ENCODE measurements around the gene GSDME. TPM values are rescaled to one million over a fixed set of nuclear protein-coding genes. Genes with fewer than 3 reads are reported as not detected.
A peak's percentile ranks its signal among the peaks of the same experiment; 100 is the strongest.

Gene GSDME
- total RNA-seq, 1 experiment from 2014 or later: 46.1 TPM

DNA sequence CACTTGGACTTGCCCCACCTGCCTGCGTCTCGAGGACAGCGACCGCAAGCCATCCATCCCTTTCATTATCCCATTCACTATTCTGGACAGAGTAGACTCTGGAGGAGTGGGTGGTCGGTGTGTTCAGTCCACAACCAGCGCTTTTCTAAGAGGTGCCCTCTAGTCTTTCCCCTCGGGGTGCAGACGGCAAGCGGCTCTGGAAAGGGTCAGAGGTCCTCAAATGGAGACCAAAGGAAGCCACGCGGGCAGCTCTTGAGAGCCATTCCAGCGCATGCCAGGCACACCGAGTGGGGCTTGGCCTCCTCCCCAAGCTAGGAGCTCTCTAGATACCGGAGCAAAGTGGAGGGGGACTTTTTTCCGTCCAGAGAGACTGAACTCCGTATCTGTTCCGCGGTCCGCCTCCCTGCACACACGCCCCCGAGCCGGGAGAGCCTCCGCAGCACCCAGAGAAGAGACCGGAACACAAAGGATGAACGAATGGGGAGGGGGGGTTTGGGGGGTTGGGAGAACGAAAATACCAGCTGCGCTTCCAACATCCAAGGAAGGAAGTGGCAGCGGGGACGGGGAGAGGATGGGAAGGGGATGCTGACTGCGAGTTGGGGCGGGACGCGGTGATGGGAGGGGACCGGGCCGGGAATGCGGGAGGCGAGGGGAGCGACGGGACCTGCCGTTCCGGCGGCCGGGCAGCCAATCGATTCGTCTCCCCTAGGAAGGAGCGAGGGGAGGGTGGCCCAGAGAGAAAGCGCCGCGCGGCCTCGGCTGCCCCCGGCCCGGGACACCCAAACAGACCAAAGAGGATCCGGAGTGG, 515 bp downstream of the GSDME start:
- no peaks in the 10 kb centered on the region for H3K27me3 Mint-ChIP-seq (ENCODE audit: insufficient read depth, unreplicated experiment)
- peak; percentile 71 for DNase-seq (ENCODE audit: unreplicated experiment)
- TSS peak; percentile 48 for BruUV-seq (replicated peaks)
- H3K36me3 Mint-ChIP-seq (ENCODE audit: insufficient read depth, unreplicated experiment): no peaks in the 10 kb centered on the region
- ChIA-PET CTCF (interaction anchor here (0.7 to 2.2 kb wide), 10 partner anchors 12 to 943 kb away, joined by 3 to 7 read pairs (median 3); no protein-coding TSS in a partner anchor), POLR2A (interaction anchor here (0.7 to 4.7 kb wide), 12 partner anchors 8 to 179 kb away, joined by 3 to 60 read pairs (median 5); no protein-coding TSS in a partner anchor)
- H3K4me1 Mint-ChIP-seq (ENCODE audit: insufficient read depth, unreplicated experiment): peaks cover 23% of the 10 kb centered on the region
- intact Hi-C loops (cut with micrococcal nuclease): no loop called here
- TF ChIP-seq, protein P1, sequence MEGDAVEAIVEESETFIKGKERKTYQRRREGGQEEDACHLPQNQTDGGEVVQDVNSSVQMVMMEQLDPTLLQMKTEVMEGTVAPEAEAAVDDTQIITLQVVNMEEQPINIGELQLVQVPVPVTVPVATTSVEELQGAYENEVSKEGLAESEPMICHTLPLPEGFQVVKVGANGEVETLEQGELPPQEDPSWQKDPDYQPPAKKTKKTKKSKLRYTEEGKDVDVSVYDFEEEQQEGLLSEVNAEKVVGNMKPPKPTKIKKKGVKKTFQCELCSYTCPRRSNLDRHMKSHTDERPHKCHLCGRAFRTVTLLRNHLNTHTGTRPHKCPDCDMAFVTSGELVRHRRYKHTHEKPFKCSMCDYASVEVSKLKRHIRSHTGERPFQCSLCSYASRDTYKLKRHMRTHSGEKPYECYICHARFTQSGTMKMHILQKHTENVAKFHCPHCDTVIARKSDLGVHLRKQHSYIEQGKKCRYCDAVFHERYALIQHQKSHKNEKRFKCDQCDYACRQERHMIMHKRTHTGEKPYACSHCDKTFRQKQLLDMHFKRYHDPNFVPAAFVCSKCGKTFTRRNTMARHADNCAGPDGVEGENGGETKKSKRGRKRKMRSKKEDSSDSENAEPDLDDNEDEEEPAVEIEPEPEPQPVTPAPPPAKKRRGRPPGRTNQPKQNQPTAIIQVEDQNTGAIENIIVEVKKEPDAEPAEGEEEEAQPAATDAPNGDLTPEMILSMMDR (IDR thresholded peaks at IDR 0.05; ENCODE audit: unreplicated experiment): no peak
- H3K27ac Mint-ChIP-seq (ENCODE audit: low read depth, unreplicated experiment): peak overlapping the region; percentile 92
- H3K9me3 Mint-ChIP-seq (ENCODE audit: unreplicated experiment): no peaks in the 10 kb centered on the region
- H3K4me3 Mint-ChIP-seq (ENCODE audit: unreplicated experiment): peak overlapping the region; percentile 90

DNA sequence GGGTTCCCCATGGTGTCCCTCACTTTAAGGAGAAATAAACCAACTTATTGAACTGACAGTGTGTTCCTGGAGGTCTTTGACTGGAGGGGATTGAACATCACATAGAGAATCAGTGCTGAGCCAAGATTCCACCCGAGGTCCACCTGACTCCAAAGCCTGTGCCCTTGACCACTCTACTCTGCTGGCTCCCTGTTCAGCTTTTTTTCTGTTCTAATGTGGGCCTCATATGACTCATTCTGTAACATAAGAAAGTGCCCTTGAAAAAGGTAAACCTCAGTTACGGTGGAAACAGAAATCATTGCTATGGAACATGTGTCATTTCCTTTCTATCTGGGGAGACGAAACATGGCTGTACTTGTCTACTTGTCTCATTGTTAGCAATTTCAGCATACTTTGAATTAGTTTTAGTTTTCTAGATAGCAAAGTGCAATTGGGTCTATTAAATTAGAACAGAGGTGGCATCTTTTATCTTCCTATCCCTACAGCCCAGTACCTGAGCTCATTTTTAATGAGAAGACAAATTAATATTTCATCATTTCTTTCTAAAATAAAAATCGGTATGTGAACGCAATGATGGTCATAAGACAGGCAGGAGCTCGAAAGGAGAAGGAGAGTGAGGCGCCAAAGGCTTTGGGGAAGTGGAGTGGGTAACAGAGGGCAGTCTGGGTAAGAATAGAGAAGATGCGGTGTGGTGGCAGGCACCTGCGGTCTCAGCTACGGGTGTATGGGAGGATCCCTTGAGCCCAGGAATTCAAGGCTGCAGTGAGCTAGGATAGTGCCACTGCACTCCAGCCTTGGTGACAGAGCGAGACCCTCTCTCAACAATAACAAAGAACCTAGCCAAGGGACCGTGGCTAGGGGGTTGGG, 1.5 kb downstream of the GSDME start:
- intact Hi-C loops (cut with micrococcal nuclease): no loop called here

DNA sequence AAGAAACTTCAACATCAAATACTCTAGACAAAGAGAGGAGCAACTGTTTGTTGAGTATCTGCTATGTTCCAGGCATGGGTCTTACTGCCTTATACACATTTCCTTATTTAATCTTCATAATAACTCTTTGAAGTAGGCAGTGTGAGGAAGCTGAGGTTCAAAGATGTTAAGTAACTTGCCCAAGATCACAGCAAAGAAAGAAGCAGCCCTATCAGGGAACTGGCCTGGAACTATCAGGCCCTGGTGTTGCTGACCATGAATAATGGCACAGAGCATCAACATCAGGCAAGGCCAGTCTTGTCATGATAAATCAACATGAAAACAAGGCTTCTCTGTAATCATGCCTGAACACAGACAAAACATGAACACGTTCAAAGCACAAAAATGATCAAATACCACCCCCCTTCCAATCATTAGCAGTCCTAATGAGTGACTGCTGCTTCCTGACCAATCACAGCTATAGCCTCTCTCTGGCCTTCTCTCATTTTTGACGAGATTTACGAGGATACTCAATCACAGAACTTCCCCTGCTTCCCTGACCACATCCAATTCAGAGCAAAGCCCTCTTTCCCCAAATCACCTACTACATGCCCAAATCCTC, 2.3 kb downstream of the GSDME start:
- peak overlapping the region; percentile 92 for H3K27ac Mint-ChIP-seq (ENCODE audit: low read depth, unreplicated experiment)
- peak; percentile 6 for DNase-seq (ENCODE audit: unreplicated experiment)
- peaks cover 23% of the 10 kb centered on the region for H3K4me1 Mint-ChIP-seq (ENCODE audit: insufficient read depth, unreplicated experiment)
- no peaks in the 10 kb centered on the region for H3K9me3 Mint-ChIP-seq (ENCODE audit: unreplicated experiment)
- BruUV-seq (replicated peaks): no TSS peak
- ChIA-PET POLR2A (interaction anchor here (0.5 to 4.7 kb wide), 10 partner anchors 10 to 370 kb away, joined by 3 to 60 read pairs (median 4); partner anchors contain the start of gene CYCS), CTCF (interaction anchor here (0.6 to 2.1 kb wide), 4 partner anchors 66 to 813 kb away, joined by 3 to 6 read pairs (median 3); no protein-coding TSS in a partner anchor)
- no peaks in the 10 kb centered on the region for H3K36me3 Mint-ChIP-seq (ENCODE audit: insufficient read depth, unreplicated experiment)
- peak overlapping the region; percentile 90 for H3K4me3 Mint-ChIP-seq (ENCODE audit: unreplicated experiment)
- intact Hi-C loops (cut with micrococcal nuclease): no loop called here
- TF ChIP-seq, protein P1 (IDR thresholded peaks at IDR 0.05; ENCODE audit: unreplicated experiment): no peak
- no peaks in the 10 kb centered on the region for H3K27me3 Mint-ChIP-seq (ENCODE audit: insufficient read depth, unreplicated experiment)

More for the DNA sequence above, 1.5 kb downstream of the GSDME start:
- DNase-seq (ENCODE audit: unreplicated experiment): peak; percentile 86
- ChIA-PET CTCF (interaction anchor here (0.6 to 2.2 kb wide), 15 partner anchors 11 to 942 kb away, joined by 3 to 7 read pairs (median 3); no protein-coding TSS in a partner anchor), POLR2A (interaction anchor here (0.7 to 4.7 kb wide), 19 partner anchors 9 to 369 kb away, joined by 3 to 60 read pairs (median 4); partner anchors contain the start of gene CYCS)
- H3K4me1 Mint-ChIP-seq (ENCODE audit: insufficient read depth, unreplicated experiment): peaks cover 23% of the 10 kb centered on the region
- peak overlapping the region; percentile 90 for H3K4me3 Mint-ChIP-seq (ENCODE audit: unreplicated experiment)
- peak overlapping the region; percentile 92 for H3K27ac Mint-ChIP-seq (ENCODE audit: low read depth, unreplicated experiment)
- H3K9me3 Mint-ChIP-seq (ENCODE audit: unreplicated experiment): no peaks in the 10 kb centered on the region
- TF ChIP-seq, protein P1 (IDR thresholded peaks at IDR 0.05; ENCODE audit: unreplicated experiment): no peak
- BruUV-seq (replicated peaks): TSS peak; percentile 14
- H3K36me3 Mint-ChIP-seq (ENCODE audit: insufficient read depth, unreplicated experiment): no peaks in the 10 kb centered on the region
- no peaks in the 10 kb centered on the region for H3K27me3 Mint-ChIP-seq (ENCODE audit: insufficient read depth, unreplicated experiment)

All from MCF 10A (cell line).